Activated CD4-positive, alpha-beta T cell treated with anti-CD3 and anti-CD28 coated beads, Interleukin-2, Interleukin-4, amounts not matched to agents 100 ng/mL and 50 ng/mL, durations not matched to agents 16 hours and 8 hours (primary cell): ENCODE measurements around the gene PIN4.
A peak's percentile ranks its signal among the peaks of the same experiment; 100 is the strongest.
"Not testable (repeated sequence)": the region's sequence is repeated elsewhere in the genome, so short reads cannot be mapped to it uniquely, and the experiment has no call there.

Source experiments
- DNase-seq: peaks from one replicate; pipeline ENCODE4 v3.0.0-alpha.2; 2020; ENCODE audit warnings: low spot score

PIN4 gene

DNA sequence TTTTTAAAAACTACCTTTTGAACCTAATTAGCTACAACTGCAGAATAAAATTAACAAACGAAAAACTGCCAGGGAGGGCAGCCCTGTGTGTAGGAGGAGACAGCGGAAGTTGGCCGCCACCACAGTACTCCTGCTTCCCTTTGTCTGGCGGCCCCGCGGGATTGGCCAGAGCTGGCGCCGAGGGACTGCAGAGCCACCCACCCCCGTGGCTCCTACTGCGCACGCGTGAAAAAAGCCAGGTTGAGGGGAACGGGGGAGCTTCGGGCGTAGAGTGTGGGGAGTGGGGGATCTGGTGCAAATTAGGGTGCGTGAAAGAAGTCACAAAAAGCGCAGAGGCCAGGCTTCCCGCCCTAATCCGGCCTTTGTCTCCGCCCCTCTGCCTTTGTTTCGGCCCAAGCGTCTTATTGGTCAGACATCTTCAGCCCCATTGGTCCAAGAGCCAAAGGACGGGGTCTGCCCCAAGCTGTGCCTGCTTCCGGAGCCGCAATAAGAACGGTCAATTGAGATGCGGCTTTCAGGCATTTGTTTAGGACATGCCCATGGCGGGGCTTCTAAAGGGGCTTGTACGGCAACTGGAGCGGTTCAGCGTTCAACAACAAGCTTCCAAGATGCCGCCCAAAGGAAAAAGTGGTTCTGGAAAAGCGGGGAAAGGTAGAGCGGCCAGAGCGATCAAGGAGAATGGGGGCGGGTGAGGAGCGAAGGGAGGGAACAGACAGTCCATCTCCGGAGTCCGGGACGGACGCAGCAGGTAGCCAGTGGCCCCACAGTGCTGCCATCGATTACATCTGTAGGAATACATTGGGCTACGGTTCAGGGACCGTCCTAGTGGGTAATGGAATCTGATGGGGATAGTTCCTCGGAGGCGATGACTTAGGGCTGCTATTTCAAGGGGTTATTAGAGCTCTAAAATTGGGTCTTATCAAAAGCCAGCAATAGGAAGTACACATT is at the start of gene PIN4:
Gene PIN4 (plus strand): TSS at position 580 of the 948 bp plus-strand sequence. CDS start 29 bp downstream, at position 609.
- DNase-seq: peak; percentile 92

DNA sequence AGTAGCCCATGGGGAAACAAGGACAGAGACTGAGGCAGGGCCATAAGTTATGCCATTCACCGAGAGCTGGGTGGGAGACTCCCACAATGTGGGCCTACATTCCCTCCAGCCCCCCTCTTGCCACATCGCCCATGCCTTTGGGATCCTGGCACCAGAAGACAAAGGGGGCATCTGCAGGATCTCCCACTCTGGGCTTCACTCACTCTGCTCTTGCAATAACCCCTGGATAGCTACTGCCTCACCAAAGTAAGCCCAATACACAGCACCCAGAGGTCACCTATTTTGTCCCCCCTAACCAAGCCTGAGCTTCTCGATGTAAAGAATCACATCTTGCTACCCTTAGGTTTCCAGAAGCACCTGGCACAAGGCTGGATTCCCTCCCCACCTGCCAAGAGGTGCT is 49.1 kb upstream of the PIN4 start:
- no peak for DNase-seq

DNA sequence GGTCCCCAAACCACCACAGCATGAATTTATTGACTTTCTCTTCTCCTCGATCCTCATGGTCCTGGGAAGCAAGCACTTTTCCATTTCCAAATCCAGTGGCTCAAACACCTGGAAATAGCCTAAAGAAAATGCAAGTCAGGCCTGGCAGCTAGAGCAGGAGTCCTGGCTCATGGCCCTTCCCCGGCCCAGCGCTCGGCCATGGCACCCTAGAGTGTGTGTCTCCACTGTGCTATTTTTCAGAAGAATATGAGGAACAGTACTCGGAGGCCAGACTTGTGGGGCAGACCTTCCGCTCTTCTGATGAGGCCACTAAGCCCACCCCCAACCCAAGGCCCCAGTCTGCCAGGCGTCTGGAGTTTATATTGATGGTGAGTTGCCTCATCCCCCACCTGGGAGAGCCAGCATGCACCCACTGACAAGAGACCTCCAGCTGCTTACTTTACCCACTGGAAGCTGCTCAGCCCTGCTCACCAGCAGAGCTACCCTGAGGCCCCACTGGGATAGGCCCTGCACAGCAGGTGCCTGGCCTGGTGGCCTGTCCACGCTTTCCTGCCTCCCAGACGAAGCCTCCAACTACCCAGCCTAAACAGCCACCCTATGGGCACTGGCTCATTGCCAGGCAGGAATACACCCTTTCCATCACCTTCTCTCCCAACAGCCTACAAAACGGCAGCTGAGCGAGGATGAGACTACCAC is 47.6 kb upstream of the PIN4 start:
- no peak for DNase-seq

DNA sequence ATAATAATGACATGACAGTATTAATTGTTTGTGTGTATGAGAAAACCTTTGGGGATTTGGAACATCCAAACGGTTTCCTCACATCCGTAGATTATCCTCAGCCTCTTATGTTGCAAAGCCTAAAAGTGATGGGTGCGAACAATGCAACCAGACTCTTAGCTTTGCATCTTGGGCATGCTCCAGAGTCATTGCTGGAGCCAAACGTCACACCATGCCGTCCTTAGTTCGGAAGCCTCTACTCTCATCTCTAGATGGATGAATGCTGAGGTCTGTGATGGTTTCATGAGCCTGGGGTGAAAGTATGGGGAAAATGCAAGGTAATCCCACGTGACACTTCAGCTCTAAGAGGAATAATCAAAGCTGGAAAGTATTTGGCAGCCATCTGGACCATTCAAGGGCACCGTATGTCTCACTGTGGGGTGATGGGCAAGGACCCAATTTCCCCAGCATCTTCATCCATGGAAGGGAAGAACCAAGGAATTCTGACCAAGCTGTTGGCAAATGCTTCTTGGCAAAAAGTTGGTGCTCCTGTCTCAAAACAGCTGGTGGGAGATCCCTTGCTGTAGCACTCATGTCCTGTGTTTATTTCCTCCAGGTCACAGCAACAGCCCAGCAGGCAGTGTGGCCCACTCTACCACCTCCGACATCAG is 43.6 kb upstream of the PIN4 start:
- DNase-seq: no peak

DNA sequence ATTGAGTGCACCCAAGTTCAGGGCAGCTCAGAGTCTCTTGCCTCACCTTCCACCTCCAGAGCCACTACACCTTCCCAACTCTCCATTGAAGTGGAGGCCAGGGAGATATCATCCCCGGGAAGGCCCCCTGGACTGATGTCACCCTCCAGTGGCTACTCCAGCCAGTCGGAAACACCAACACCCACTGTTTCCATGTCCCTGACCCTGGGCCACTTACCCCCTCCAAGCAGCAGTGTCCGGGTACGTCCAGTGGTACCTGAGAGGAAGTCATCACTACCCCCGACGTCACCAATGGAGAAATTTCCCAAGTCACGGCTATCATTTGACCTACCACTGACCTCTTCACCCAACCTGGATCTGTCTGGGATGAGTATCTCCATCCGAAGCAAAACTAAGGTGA is 42.0 kb upstream of the PIN4 start:
- no peak for DNase-seq

DNA sequence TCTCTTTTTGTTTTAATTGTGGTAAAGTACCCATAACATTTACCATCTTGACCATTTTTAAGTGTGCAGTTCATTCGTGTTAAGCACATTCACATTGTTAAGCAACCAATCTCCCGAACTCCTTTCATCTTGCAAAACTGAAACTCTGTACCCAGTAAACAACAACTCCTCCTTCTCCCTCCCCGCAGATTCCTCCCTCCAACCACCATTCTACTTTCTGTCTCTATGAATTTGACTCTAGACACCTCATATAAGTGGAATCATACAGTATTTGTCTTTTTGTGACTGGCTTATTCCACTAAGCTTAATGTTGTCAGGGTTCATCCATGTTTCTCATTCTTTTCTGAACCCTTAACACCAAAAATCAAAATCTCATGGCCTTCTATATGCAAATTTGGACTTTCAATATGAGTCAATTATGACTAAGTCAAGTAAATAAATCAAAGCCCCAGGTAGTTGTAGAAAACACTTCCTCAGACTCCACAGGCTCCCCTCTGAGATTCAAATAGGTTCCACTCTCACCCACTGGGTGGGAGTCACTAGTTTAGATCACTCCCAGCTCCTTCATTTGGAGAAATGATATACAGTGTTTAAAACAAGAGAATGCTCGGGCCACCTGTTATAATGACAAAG is 40.1 kb upstream of the PIN4 start:
- DNase-seq: peak; percentile 36

DNA sequence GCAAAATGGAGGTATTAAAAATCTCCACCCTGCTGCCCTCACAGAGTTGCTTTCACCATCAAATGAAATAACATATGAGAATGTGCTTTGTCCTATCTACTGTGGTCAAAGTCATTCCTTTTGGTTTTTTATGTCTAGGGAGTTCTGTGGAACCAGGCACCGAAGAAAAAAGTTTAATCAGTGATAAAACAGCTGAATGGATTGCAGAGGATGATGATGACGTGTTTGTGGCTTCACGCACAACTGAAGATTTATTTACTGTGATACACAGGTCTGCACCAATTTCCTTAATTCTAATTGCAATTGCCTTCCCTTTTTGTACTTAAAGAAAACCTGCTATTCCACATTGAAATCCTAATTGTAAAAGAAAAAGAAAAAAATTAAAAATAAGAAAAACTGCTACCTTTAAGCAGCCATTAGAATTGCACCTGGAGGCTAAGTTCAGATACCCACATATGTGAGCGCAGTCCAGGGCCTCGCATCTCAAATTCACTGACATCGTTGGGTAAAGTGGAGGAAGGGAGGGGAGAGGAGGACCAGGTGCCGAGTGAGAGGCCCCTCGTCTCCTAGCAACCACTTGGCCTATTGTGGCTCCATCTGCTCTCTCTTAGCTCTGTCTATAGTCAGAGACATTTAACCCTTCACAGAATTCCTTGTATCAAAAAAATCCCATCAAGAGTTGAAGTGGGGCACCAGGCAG is 39.3 kb upstream of the PIN4 start:
- no peak for DNase-seq

DNA sequence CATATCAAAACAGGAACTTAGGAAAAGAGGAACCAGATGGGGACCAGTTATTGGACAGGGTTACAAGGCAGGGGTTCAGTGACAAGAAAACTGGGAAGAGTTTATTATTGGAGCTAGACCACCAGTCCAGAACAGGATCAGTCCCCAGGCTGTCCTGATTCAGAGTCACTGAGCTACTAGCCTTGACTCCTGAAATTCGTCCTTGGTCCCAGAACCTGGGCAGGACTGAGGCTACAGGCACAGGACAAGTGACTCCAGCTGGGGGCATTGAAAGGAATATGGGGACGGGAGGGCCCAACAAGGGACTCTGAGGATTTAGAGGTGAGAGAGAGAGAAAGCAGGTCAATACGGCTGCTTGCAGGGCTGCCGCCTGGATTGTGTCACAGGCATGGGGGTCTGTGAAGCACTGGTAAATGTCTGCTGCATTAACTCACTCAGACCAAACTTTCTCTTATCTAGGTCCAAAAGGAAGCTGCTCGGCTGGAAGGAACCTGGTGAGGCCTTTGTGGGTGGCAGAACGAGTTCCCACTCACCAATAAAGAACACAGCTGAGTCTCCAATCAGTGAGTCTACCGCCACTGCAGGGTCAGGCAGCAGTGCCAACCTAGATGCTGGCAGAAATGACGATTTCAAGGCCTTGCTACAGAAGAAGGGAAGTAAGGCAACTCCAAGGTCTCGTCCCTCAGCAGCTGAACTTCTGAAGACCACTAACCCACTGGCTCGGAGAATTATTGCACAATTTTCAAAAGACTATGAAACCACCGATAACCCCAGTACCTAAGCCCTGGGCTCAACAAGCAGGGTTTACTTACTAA is 38.6 kb upstream of the PIN4 start:
- no peak for DNase-seq

DNA sequence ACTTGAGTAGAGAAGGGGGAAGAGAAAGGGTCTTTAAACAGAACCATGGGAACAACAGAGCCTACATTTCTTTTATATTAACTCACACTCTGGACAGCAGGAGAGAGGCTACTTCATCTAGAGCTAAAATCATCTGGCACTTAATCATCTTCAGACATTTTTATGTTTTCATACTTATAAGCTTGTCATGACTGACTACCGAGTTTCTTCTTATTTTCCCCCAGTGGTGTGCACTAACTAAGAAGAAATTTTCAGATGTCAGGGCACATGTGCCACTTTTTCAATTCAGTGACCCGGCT is 38.0 kb upstream of the PIN4 start:
- DNase-seq: no peak

DNA sequence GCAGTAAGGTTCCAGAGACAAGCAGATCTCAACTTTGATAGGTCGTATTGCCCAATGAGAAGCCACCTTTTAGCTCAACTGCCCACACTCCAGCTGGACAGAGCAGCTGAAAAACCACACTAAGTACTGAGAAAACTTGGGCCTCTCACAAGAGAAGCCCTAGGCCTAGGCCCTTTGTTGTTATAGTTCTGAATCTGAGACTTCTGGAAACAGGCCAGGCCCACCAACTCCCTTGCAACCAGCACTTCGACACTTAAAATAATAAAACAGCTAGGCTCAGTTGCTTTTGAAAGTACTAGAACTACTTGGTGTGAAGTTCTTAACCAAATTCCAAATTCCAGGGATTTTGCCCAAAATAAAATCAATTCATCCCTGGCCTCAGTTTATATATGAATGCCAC is 36.4 kb upstream of the PIN4 start:
- DNase-seq: no peak

DNA sequence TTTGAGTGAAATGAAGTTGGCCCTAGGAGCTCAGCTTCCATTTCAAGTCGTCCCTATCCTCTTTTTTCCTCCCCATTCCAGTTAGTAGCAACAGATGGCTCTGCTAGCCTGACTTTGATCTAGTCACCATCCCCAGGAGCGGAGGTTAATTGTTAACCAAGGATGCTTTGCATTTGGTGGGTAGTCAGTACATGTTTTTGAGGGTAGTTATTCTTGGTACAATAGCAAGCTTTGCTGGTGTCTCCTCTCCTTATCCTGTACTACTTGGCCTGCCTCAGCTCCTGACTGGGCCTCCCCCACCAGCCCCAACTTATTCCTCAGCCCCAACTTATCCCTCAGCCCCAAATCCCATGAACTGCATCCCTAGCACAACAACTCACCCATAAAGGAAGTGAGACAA is 35.0 kb upstream of the PIN4 start:
- no peak for DNase-seq

DNA sequence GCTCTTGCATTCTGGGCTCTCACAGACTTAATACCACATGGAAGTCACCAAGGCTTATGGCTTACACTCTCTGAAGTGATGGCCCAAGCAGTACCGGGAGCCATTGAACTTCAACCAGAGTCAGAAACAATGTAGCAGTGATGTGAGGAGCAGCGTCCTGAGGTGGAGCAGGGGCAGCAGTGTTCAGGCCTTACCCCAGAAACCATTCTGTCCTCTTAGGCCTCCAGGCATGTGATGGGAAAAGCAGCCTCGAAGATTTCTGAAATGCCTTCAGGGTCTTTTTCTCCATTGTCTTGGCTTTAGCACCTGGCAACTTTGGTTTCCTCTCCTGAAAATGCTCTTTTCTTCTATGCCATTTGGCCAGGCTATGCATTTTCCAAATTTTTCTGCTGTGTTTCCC is 22.8 kb upstream of the PIN4 start:
- no peak for DNase-seq

DNA sequence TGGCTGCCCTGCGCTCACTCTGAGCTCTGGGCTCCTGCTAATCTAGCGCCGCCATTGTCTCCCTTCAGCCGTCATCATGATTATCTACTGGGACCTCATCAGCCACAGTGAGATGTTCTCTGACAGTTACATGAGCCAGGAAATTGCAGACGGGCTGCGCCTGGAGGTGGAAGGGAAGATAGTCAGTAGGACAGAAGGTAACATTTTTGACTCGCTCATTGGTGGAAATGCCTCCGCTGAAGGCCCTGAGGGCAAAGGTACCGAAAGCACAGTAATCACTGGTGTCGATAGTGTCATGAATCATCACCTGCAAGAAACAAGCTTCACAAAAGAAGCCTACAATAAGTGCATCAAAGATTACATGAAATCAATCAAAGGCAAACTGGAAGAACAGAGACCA is 21.8 kb upstream of the PIN4 start:
- no peak for DNase-seq

DNA sequence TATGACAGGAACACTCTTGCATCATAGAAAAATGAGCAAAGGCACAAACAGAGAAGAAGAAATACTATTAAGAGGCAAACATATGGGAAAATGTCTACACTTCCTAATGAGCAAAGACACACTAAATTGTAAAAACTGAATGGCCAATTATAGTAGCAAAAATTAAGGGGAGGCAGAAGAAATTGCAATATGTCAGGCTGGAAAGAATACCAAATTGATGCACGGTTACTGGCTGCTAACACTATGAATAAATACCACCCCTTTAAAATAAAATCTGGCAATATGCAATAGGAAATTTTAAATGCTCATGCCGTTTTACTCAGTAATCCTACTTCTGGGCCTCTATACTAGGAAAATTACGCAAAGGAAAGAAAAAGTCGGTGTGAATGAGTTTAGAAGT is 16.0 kb upstream of the PIN4 start:
- DNase-seq: no peak

DNA sequence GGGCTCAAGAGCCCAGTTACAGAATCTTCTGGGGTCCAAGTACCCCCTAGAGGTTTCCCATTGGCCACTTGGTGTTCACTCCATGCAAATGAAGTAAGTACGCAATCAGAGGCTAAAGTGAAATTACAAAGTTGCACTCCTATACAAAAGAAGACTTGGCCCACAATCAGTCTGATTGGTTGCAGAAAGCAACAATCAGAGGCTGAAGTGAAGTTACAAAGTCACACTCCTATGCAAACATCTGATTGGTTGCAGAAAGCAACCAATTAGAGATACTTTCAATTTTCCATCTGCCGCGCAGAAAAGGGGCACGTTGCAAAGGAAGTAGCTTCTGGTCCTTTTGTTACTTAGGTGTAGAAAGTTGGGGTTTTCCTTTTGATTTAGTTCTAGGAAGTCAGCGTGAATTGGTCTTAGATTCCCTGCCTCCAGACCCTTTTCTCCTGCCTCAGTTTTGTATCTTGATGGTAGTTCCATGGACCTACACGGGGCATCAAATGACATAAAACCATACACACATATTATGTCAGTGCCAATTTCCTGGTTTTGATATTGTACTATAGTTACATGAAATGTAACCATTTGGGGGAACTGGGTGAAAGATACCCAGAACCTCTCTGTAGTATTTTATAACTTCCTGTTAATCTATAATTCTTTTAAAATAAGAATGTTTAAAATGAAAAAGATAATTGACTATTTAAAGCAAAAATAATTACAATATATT is 12.4 kb upstream of the PIN4 start:
- DNase-seq: peak; percentile 53

DNA sequence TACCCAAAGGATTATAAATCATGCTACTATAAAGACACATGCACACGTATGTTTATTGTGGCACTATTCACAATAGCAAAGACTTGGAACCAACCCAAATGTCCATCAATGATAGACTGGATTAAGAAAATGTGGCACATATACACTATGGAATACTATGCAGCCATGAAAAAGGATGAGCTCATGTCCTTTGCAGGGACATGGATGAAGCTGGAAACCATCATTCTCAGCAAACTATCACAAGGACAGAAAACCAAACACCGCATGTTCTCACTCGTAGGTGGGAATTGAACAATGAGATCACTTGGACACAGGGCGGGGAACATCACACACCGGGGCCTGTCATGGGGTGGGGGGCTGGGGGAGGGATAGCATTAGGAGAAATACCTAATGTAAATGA is 5.3 kb upstream of the PIN4 start:
- DNase-seq: not testable (repeated sequence)

DNA sequence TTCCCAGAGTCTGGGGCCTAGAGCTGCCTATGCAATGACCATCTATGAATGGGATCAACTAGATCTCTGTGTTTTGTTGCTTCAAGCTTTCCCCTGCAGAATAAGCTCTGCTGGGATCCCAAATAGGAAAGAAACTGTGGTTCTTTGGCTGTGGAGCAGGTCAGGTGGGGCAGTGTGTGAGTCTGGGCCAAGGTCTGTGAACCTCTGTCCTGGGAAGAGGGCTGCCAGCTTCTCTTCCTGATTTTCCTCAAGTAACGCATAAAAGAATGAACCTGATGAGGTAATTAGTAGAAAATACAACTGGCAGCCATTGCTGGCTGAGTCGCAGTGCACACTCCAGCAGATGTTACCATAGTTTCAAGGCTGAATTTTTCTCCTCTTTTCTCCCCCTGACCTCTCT is 4.6 kb upstream of the PIN4 start:
- DNase-seq: no peak

DNA sequence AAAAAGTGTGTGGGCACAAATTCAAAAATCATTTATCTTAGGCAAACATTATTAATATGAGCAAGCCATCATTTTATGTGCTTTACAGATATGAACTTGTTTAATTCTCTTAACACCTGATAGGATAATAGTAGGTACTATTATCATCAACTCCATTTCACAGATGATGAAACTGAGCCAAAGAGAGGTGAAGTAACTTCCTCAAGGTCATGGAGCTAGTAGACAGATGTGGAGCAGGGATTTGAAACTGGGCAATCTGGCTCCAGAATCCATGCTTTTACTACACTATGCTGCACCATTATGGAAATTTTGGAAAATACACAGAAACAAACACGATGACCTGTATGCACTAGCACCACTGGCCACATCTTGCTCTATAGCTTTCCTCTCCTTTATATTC is 1.0 kb upstream of the PIN4 start:
- DNase-seq: no peak

DNA sequence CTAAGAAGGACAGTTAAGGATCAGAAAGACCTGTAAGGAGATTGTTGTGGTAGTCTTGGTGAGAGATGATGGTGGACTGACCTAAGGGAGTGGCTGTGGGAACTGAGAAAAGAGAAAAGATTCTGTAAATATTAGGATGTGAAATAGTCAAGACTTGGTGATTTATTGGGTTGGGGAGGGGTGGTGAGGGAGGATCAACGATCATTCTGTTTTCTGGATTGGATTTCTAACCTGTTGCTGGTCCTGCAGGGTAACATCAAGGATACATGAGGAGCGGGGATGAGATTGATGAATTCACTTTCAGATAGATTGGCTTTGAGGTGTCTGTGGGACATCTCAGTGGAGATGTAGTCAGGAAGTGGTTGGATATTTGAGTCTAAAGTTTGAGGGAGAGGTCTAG is 1.4 kb downstream of the PIN4 start:
- DNase-seq: no peak

DNA sequence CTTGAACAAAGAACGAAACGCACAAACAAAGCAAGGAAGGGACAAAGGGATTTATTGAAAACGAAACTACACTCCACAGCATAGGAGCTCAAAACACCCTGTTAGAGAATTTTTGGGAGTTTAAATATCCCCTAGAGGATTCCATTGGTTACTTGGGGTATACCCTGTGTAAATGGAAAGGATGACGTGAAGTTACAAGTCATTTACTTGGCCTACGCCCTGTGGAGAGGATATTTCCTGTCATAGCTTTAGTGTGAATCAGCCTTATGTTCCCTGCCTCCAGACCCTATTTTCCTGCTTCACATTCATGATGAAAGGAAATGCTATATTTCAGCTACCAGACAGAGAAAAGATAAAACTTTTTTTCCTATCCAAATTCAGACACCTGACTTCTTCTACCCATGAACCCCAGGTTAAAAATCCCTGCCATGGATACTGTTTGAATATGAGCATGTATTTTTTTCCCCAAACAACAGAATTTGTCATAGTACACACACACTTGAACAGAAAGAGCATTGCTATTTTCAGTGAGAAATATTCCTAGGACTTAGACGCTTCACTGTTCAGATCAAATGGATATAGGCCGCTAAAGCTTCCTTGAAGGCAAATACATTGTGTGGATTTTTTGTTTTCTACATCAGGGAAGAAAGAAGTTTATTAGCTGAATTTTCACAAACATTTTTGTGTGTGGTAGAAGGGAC is 20.4 kb downstream of the PIN4 start:
- DNase-seq: no peak
